MV-4-11 (cell line): ENCODE results near the gene GPC3.

Experiments
- DNase-seq: peaks from one replicate; lab custom pipeline; 2025; lab: John Stamatoyannopoulos, UW

GPC3 gene

GRCh38 chrX:133513123-133513522, 472.3 kb downstream of the GPC3 start:
- DNase-seq: peak; percentile 60

GRCh38 chrX:133511041-133511440, 474.4 kb downstream of the GPC3 start:
- DNase-seq: no peak

DNA sequence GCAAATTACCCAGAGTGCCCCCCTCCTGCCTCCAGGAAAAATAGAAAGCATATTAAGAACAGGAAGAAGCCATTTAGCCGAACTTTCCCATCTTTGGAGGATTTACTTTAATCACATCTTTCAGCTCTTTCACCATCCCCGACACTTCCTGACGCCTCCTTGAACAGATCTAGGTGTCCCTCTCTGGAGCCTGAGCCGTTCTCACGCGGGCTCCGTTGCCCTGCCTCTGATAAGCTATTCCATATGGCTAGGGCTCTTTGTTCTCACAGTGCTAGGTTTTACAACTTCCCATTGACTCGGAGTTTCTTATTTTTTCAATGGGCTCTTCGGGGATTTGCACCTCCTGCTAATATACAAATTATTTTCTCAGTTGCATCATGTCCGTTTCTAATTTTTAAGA, 488.0 kb downstream of the GPC3 start:
- DNase-seq: no peak

- DNase-seq: no peak
Measured at GRCh38 chrX:133495464-133496391, 489.7 kb downstream of the GPC3 start.

GRCh38 chrX:133493366-133493765, 492.0 kb downstream of the GPC3 start:
- DNase-seq: no peak

DNA sequence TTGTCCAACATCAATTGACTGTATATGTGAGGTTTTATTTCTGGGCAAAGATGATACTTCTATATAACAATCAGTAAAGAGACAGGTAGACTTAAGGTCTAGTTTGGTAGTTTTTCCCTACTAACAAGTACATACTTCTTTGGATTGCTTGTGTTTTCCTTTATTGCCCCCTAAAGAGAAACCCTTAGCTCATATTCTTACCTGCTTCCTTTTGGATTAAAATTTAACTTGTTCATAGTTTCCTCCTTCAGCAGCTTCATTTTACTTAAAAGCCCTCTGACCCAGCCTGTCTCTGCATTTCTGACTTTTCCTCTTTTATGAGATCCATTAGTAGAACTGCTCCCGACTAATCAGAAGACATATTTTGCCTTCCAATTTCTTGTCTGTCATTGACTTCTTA, 494.4 kb downstream of the GPC3 start:
- no peak for DNase-seq
